T-helper 2 cell (primary cell): ENCODE results near the gene SLC4A1.

Source experiments
- DNase-seq, 5 experiments: peaks; one replicate each; pipeline versions ENCODE4 v3.0.0 to v3.0.0-alpha.2; 2012 to 2022

The SLC4A1 gene

GRCh38 chr17:44203731-44204440 lies 64.0 kb downstream of the SLC4A1 start:
- DNase-seq, result peak in 3 of 5 experiments; percentile 34 to 79 (median 45)

GRCh38 chr17:44202756-44203155 lies 65.2 kb downstream of the SLC4A1 start:
- no peak for DNase-seq

- no peak for DNase-seq
These were observed 67.3 kb downstream of the SLC4A1 start for GRCh38 chr17:44200478-44201155.

GRCh38 chr17:44199553-44200477 lies 68.1 kb downstream of the SLC4A1 start, which contains the start of gene ATXN7L3:
Gene ATXN7L3, minus strand, starts transcription at chr17:44199884. Its CDS starts 1,814 bp downstream, at chr17:44198070.
- DNase-seq, result peak; percentile 96 to 100 (median 99)

- DNase-seq, result peak in 4 of 5 experiments; percentile 40 to 73 (median 51)
These were observed 69.0 kb downstream of the SLC4A1 start for GRCh38 chr17:44198721-44199552.
